Activated CD8-positive, alpha-beta memory T cell treated with anti-CD3 and anti-CD28 coated beads, Interleukin-2, amount 10 ng/mL, durations not matched to agents 7 days and 5 days (primary cell): Measurements from ENCODE around the gene ZNF407. TPM values are rescaled to one million over a fixed set of nuclear protein-coding genes. Genes with fewer than 3 reads are reported as not detected.

Source experiments
- ATAC-seq: fragments of 150-1000 bp; cut with Tn5 transposase; one replicate; pipeline ENCODE4 v1.10.0; 2021; ENCODE audit warnings: moderate library complexity
- CTCF ChIA-PET: fragments of 350-600 bp; sonication (Branson Sonifier 250); formaldehyde crosslinking; loops from one replicate; lab custom pipeline; 2021; ENCODE audit warnings: antibody characterized with exemption; lab: Charles Lee
- DNase-seq: peaks from one replicate; pipeline ENCODE4 v3.0.0-alpha.2; 2020
- H3K27ac Mint-ChIP-seq: one replicate; pipeline ENCODE4 v1.8.0; 2021; ENCODE audit warnings: mild to moderate bottlenecking, mixed read lengths
- H3K27me3 Mint-ChIP-seq: one replicate; pipeline ENCODE4 v1.8.0; 2021; ENCODE audit warnings: mixed read lengths
- H3K36me3 Mint-ChIP-seq: one replicate; pipeline ENCODE4 v1.8.0; 2021; ENCODE audit warnings: mild to moderate bottlenecking, mixed read lengths
- H3K4me1 Mint-ChIP-seq: one replicate; pipeline ENCODE4 v1.8.0; 2021; ENCODE audit warnings: mixed read lengths
- H3K4me3 Mint-ChIP-seq: one replicate; pipeline ENCODE4 v1.8.0; 2021; ENCODE audit warnings: mild to moderate bottlenecking, moderate library complexity, mixed read lengths
- H3K9me3 Mint-ChIP-seq: one replicate; pipeline ENCODE4 v1.8.0; 2022; ENCODE audit warnings: low read depth, mixed read lengths
- total RNA-seq, 2 experiments: library from RNA; stranded (reverse); gene quantifications; one replicate each; pipeline ENCODE4 v1.2.3, GENCODE V29; 2021

Gene ZNF407
- total RNA-seq, 2 experiments from 2014 or later: 12.9 to 16.6 TPM

- Mint-ChIP-seq H3K9me3 (no peaks in the 10 kb centered on the region), H3K27ac (peak overlapping the region; percentile 21), H3K4me1 (peaks cover 37% of the 10 kb centered on the region), H3K36me3 (peaks cover 7% of the 10 kb centered on the region), H3K4me3 (no peak overlapping the region), H3K27me3 (no peaks in the 10 kb centered on the region)
- ATAC-seq: no peak
- no peak for DNase-seq
- CTCF ChIA-PET: interaction anchor here (1.7 kb wide), 1 partner anchor 14 kb away, joined by 3 read pairs; no protein-coding TSS in a partner anchor
Measured at GRCh38 chr18:74996996-74997395, 399.3 kb downstream of the ZNF407 start.

DNA sequence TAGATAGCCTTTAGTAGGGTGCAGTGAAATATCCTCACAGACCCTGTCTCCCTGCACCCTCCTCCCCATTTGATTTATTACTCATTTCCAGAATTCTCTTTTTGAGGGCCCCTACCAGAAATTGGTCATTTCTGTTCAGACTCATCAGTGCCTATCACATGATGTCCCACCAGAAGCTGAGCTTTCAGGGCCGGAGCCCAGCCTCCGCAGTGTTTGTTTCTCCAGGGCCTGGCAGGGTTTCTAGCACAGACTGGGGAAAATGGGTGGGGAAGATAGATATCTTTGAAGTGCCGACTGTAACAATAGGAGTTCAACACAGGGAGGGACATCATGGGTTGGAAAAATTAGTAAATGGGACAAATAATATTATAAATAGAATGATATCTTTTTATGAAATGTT, 403.2 kb downstream of the ZNF407 start:
- DNase-seq (no peak), ATAC-seq (no peak)
- Mint-ChIP-seq H3K27me3 (no peaks in the 10 kb centered on the region), H3K4me3 (no peak overlapping the region), H3K27ac (no peak overlapping the region), H3K4me1 (peaks cover 5% of the 10 kb centered on the region), H3K36me3 (peaks cover 4% of the 10 kb centered on the region), H3K9me3 (no peaks in the 10 kb centered on the region)
- CTCF ChIA-PET: no interaction called here

GRCh38 chr18:75003039-75003438, 405.4 kb downstream of the ZNF407 start:
- no peaks in the 10 kb centered on the region for H3K9me3 Mint-ChIP-seq
- H3K4me1 Mint-ChIP-seq: no peaks in the 10 kb centered on the region
- peaks cover 3% of the 10 kb centered on the region for H3K36me3 Mint-ChIP-seq
- H3K27ac Mint-ChIP-seq: no peak overlapping the region
- no peak overlapping the region for H3K4me3 Mint-ChIP-seq
- no peak for ATAC-seq
- no peak for DNase-seq
- CTCF ChIA-PET: no interaction called here
- no peaks in the 10 kb centered on the region for H3K27me3 Mint-ChIP-seq

GRCh38 chr18:75003764-75004690, 406.4 kb downstream of the ZNF407 start:
- no peaks in the 10 kb centered on the region for H3K36me3 Mint-ChIP-seq
- DNase-seq (no peak), ATAC-seq (no peak)
- no peaks in the 10 kb centered on the region for H3K9me3 Mint-ChIP-seq
- H3K27ac Mint-ChIP-seq: no peak overlapping the region
- CTCF ChIA-PET: no interaction called here
- no peaks in the 10 kb centered on the region for H3K27me3 Mint-ChIP-seq
- H3K4me3 Mint-ChIP-seq: no peak overlapping the region
- H3K4me1 Mint-ChIP-seq: no peaks in the 10 kb centered on the region

DNA sequence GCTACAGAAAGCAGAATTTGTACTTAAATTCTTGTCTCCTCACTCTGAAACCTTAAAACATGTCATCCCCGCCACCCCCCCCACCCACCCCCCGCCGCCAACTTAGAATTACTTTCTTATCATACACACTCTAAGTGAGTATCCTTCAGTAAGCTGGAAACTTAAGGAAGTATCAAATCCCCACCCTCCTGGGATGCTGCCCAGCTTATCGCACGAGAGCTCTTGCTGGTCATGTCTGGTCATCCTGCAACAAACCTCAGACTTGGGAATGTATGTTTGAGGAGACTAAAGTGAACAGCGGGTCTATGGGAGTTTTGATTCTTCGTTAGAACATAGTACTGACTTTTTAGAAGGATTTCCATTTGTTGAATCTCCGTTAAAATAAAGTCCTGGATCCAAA, 408.0 kb downstream of the ZNF407 start:
- CTCF ChIA-PET: interaction anchor here (0.9 to 1.4 kb wide), 2 partner anchors 10 to 24 kb away, joined by 3 read pairs; no protein-coding TSS in a partner anchor
- H3K9me3 Mint-ChIP-seq: no peaks in the 10 kb centered on the region
- H3K36me3 Mint-ChIP-seq: no peaks in the 10 kb centered on the region
- no peak for DNase-seq
- ATAC-seq: no peak
- no peaks in the 10 kb centered on the region for H3K4me1 Mint-ChIP-seq
- H3K27me3 Mint-ChIP-seq: no peaks in the 10 kb centered on the region
- H3K4me3 Mint-ChIP-seq: no peak overlapping the region
- H3K27ac Mint-ChIP-seq: no peak overlapping the region

DNA sequence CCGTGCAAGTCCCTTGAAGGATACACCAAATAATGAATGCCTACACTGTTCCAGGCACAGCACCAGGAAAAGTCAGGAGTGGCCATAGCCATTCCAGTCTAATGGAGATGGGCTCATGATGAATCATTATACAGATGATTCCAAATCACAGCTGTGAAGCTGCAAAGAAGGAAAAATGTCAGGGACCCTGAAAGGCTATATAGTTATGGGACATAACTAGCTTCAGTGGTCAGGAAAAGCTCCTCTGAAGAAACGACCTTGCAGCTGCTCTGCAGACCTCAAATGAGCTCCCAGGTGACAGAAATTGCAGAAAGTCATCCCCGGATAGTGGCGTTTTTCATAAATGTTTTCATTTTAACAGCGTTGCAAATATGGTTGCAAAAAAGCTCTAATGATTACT, 410.5 kb downstream of the ZNF407 start:
- Mint-ChIP-seq H3K36me3 (no peaks in the 10 kb centered on the region), H3K4me1 (no peaks in the 10 kb centered on the region), H3K9me3 (no peaks in the 10 kb centered on the region), H3K27ac (no peak overlapping the region), H3K4me3 (no peak overlapping the region), H3K27me3 (no peaks in the 10 kb centered on the region)
- CTCF ChIA-PET: no interaction called here
- ATAC-seq: no peak
- no peak for DNase-seq

- ATAC-seq (no peak), DNase-seq (no peak)
- H3K27me3 Mint-ChIP-seq: no peaks in the 10 kb centered on the region
- H3K9me3 Mint-ChIP-seq: no peaks in the 10 kb centered on the region
- no peak overlapping the region for H3K4me3 Mint-ChIP-seq
- peaks cover 2% of the 10 kb centered on the region for H3K4me1 Mint-ChIP-seq
- no peak overlapping the region for H3K27ac Mint-ChIP-seq
- CTCF ChIA-PET: no interaction called here
- no peaks in the 10 kb centered on the region for H3K36me3 Mint-ChIP-seq
Measured at GRCh38 chr18:75009296-75009695, 411.6 kb downstream of the ZNF407 start.

DNA sequence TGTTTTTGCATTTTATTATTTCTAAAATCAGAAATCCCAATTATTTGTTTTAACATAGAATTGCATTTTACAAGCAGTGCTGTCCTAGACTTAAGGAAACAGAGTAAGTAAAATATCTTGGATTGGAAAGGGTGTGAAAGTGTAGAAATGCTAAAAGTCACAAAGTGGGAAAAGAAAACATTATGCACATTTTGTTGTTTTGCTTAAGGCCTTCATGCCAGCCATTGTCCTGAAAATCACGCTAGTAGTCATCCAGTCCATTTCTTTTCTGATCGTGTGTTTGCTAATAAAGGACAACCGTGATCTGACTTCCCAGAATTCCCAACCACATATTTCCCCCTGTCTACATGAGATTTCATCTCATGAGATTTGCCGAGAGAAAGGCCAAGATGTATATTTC, 412.2 kb downstream of the ZNF407 start:
- H3K27ac Mint-ChIP-seq: no peak overlapping the region
- ATAC-seq: no peak
- H3K27me3 Mint-ChIP-seq: no peaks in the 10 kb centered on the region
- DNase-seq: no peak
- no peak overlapping the region for H3K4me3 Mint-ChIP-seq
- no peaks in the 10 kb centered on the region for H3K36me3 Mint-ChIP-seq
- CTCF ChIA-PET: no interaction called here
- H3K4me1 Mint-ChIP-seq: peaks cover 4% of the 10 kb centered on the region
- H3K9me3 Mint-ChIP-seq: no peaks in the 10 kb centered on the region

- ATAC-seq: no peak
- H3K9me3 Mint-ChIP-seq: no peaks in the 10 kb centered on the region
- no peak for DNase-seq
- H3K27me3 Mint-ChIP-seq: no peaks in the 10 kb centered on the region
- peaks cover 4% of the 10 kb centered on the region for H3K4me1 Mint-ChIP-seq
- no peak overlapping the region for H3K4me3 Mint-ChIP-seq
- no peaks in the 10 kb centered on the region for H3K36me3 Mint-ChIP-seq
- CTCF ChIA-PET: interaction anchor here (1.4 kb wide), 1 partner anchor 13 kb away, joined by 3 read pairs; no protein-coding TSS in a partner anchor
- H3K27ac Mint-ChIP-seq: no peak overlapping the region
Measured at GRCh38 chr18:75010278-75010677, 412.6 kb downstream of the ZNF407 start.

DNA sequence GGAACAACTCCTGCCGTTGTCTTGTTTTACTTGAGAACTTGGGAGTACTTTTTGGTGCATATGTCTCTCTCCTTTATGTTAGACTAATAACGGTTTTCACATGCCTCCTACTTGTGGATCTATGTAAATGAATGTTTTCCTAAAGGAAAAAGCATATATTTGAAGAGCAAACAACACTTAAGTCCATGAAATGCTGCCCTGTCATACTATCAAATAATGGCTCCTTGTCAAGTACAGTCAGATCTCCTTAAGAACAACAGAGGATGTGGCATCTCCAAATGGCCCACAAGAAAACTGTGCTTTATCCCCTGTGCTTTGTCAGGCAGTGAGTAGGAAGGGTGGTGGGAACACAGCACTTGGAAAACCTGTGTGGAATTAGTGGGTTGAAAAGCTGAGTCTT, 413.0 kb downstream of the ZNF407 start:
- no peak for DNase-seq
- ATAC-seq: no peak
- no peaks in the 10 kb centered on the region for H3K36me3 Mint-ChIP-seq
- peaks cover 4% of the 10 kb centered on the region for H3K4me1 Mint-ChIP-seq
- no peak overlapping the region for H3K27ac Mint-ChIP-seq
- no peaks in the 10 kb centered on the region for H3K27me3 Mint-ChIP-seq
- CTCF ChIA-PET: interaction anchor here (1.4 kb wide), 1 partner anchor 13 kb away, joined by 3 read pairs; no protein-coding TSS in a partner anchor
- no peak overlapping the region for H3K4me3 Mint-ChIP-seq
- no peaks in the 10 kb centered on the region for H3K9me3 Mint-ChIP-seq

GRCh38 chr18:75016025-75016717, 418.5 kb downstream of the ZNF407 start:
- Mint-ChIP-seq H3K9me3 (no peaks in the 10 kb centered on the region), H3K27me3 (no peaks in the 10 kb centered on the region), H3K27ac (no peak overlapping the region), H3K4me3 (no peak overlapping the region), H3K36me3 (no peaks in the 10 kb centered on the region), H3K4me1 (peaks cover 4% of the 10 kb centered on the region)
- CTCF ChIA-PET: no interaction called here
- ATAC-seq (no peak), DNase-seq (no peak)

GRCh38 chr18:75023473-75023872, 425.8 kb downstream of the ZNF407 start:
- H3K27ac Mint-ChIP-seq: no peak overlapping the region
- H3K9me3 Mint-ChIP-seq: no peaks in the 10 kb centered on the region
- H3K4me3 Mint-ChIP-seq: no peak overlapping the region
- ATAC-seq (no peak), DNase-seq (no peak)
- CTCF ChIA-PET: no interaction called here
- H3K36me3 Mint-ChIP-seq: peaks cover 4% of the 10 kb centered on the region
- H3K27me3 Mint-ChIP-seq: no peaks in the 10 kb centered on the region
- peaks cover 11% of the 10 kb centered on the region for H3K4me1 Mint-ChIP-seq

- DNase-seq (no peak), ATAC-seq (no peak)
- Mint-ChIP-seq H3K4me3 (no peak overlapping the region), H3K27me3 (no peaks in the 10 kb centered on the region), H3K27ac (no peak overlapping the region), H3K36me3 (peaks cover 8% of the 10 kb centered on the region), H3K4me1 (peaks cover 19% of the 10 kb centered on the region), H3K9me3 (peaks cover 4% of the 10 kb centered on the region)
- CTCF ChIA-PET: no interaction called here
Measured at GRCh38 chr18:75024871-75025270, 427.2 kb downstream of the ZNF407 start.

DNA sequence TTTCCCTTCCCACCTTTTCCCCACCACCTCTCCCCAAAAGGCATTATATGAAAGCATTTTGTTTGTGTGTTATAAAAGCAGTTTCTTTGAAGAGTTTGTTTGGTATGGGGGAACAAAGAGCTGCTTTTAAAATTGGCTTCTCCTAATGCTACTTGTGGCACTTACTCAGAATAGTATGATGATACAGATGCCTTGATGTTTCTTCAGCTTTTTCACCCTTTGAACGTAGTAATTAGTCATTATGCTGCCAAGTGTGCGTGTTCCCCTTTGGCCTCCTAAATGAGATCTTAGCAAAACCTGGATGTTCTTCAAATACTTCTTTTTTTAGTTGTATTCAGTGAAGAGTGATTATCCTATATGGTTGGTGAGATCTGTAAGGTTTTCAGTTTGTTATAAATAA, 427.9 kb downstream of the ZNF407 start:
- ATAC-seq: no peak
- Mint-ChIP-seq H3K4me1 (peaks cover 19% of the 10 kb centered on the region), H3K27me3 (no peaks in the 10 kb centered on the region), H3K4me3 (no peak overlapping the region), H3K27ac (no peak overlapping the region), H3K9me3 (peaks cover 4% of the 10 kb centered on the region), H3K36me3 (peaks cover 8% of the 10 kb centered on the region)
- CTCF ChIA-PET: no interaction called here
- no peak for DNase-seq
